ENCODE measurements around the gene PANX2. TPM values are rescaled to one million over a fixed set of nuclear protein-coding genes. Genes with fewer than 3 reads are reported as not detected.

The PANX2 gene
- total RNA-seq, 1 experiment from 2014 or later, result 9.4 TPM

DNA sequence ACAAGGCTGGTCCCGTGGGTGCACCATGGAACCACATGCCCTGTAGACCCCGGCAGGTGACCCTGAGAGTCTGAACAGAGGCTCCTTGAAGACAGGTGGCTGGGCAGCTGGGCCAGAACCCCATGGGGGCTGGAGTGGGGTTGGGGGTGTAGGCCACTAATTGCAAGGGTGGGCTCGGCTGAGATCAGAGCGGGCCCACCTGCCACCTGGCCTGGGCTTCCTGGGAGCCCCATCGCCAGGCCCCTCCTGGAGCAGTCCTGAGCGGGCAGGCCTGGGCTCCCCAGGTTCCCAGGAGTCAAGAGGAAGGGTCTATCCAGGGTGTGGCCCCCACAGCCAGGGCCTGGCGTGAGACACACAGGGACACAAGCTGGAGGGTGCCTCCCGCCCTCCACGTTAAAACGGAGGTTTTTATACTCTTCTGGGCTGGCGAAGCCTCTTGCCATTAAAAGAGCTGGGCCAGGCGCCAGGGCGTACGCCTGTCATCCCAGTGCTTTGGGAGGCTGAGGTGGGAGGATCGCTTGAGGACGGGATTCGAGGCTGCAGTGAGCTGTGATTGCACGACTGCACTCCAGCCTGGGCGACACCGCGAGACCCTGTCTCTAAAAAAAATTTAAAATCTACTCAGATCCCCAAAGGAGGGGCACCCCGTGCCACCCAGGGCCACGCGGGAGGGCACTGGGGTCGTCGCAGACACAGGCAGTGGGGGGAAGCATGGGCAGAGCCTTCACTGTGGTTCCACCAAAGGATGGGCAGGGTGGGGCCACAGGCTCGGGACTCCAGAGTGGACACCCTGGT lies 10.4 kb downstream of the PANX2 start:
- Histone ChIP-seq H3K4me1 (ENCODE audit: insufficient read depth, low read length) (0 out of 2 replicates have a peak, but pooled peaks cover 3% of the 10 kb centered on the region), H3K27me3 (ENCODE audit: low read length) (no peaks in the 10 kb centered on the region), H3K9me3 (ENCODE audit: low read length) (no peaks in the 10 kb centered on the region), H3K4me2 (ENCODE audit: low read length) (no peak overlapping the region), H3K4me3 (ENCODE audit: low read length) (no peak overlapping the region), H3K27ac (ENCODE audit: low read length) (no peak overlapping the region), H4K20me1 (ENCODE audit: low read length) (no peaks in the 10 kb centered on the region), H3K36me3 (ENCODE audit: low read depth, low read length) (no peaks in the 10 kb centered on the region), H3F3A (ENCODE audit: low read length, unreplicated experiment) (no peaks in the 10 kb centered on the region), H3K9me2 (replicated peaks; ENCODE audit: low read length) (no peaks in the 10 kb centered on the region), H3K9ac (ENCODE audit: low read length) (no peak overlapping the region), H2AFZ (ENCODE audit: low read length) (no peak overlapping the region), H3K79me2 (ENCODE audit: low read length) (no peaks in the 10 kb centered on the region)
- intact Hi-C loops (cut with micrococcal nuclease), result no loop called here
- ChIA-PET CTCF (no interaction called here), POLR2A (ENCODE audit: unreplicated experiment) (no interaction called here)
- DNase-seq (no peak), ATAC-seq (no peak)
- BruUV-seq (replicated peaks), result no TSS peak
- TF ChIP-seq, protein P1, sequence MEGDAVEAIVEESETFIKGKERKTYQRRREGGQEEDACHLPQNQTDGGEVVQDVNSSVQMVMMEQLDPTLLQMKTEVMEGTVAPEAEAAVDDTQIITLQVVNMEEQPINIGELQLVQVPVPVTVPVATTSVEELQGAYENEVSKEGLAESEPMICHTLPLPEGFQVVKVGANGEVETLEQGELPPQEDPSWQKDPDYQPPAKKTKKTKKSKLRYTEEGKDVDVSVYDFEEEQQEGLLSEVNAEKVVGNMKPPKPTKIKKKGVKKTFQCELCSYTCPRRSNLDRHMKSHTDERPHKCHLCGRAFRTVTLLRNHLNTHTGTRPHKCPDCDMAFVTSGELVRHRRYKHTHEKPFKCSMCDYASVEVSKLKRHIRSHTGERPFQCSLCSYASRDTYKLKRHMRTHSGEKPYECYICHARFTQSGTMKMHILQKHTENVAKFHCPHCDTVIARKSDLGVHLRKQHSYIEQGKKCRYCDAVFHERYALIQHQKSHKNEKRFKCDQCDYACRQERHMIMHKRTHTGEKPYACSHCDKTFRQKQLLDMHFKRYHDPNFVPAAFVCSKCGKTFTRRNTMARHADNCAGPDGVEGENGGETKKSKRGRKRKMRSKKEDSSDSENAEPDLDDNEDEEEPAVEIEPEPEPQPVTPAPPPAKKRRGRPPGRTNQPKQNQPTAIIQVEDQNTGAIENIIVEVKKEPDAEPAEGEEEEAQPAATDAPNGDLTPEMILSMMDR (conservative IDR thresholded peaks at IDR 0.05; ENCODE audit: low read depth, low read length), result no peak
- TF ChIP-seq EZH2 (IDR thresholded peaks at IDR 0.05; ENCODE audit: low read length, unreplicated experiment) (no peak), EZH2phosphoT487 (IDR thresholded peaks at IDR 0.05; ENCODE audit: borderline replicate concordance, low read length) (no peak)

DNA sequence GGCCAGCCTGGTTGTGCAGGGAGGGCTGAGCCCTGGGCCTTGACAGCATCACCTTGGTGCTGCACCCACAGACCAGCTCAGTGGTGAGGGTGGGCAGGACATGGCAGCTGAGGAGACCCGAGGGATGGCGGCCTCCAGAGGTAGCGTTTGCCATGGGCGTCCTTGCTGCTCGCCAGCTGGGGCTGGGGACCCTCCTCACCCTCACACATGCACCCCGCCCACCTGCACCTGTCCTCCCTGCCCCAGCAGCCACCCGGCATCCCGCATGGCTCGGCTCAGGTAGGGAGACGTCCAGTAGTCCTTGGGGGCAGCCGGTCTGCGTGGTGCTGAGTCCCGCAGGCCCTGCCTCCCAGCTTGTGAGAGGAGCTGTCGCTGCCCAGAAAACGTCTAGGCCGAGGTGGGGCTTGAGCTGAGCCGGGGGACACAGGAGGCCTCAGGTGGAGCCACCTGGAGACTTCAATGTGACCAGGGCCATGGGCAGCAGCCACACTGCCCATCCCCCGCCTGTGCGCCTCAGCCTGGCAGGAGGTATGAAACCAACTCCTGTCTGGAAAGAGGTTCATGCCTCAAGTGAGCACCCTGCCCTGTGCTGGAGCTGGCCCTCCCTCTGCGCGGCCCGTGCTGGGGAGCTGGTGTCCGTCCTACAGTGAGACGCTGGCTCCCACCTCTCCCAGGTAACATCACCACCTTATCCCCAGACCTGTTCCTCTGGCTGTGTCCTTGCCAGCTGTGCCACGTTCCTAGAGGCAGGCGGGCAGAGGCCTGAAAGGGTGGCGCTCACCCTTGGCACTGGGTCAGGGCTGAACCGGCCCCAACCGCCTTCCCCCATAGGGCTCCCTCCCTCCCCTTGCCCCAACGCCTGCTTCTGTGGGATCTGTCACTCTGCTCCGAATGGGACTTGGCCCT lies 11.9 kb downstream of the PANX2 start:
- H3K4me3 ChIP-seq (ENCODE audit: low read length), result no peak overlapping the region
- ChIA-PET CTCF (no interaction called here), POLR2A (ENCODE audit: unreplicated experiment) (no interaction called here)
- no peak overlapping the region for H3K27ac ChIP-seq (ENCODE audit: low read length)
- no peaks in the 10 kb centered on the region for H3K36me3 ChIP-seq (ENCODE audit: low read depth, low read length)
- ATAC-seq (no peak), DNase-seq (no peak)
- peaks cover 15% of the 10 kb centered on the region for H3K79me2 ChIP-seq (ENCODE audit: low read length)
- no peaks in the 10 kb centered on the region for H3K27me3 ChIP-seq (ENCODE audit: low read length)
- no peak for TF ChIP-seq EZH2 (IDR thresholded peaks at IDR 0.05; ENCODE audit: low read length, unreplicated experiment)
- TF ChIP-seq, protein P1 (conservative IDR thresholded peaks at IDR 0.05; ENCODE audit: low read depth, low read length), result no peak
- no peak for TF ChIP-seq EZH2phosphoT487 (IDR thresholded peaks at IDR 0.05; ENCODE audit: borderline replicate concordance, low read length)
- no peaks in the 10 kb centered on the region for H3K9me3 ChIP-seq (ENCODE audit: low read length)
- BruUV-seq (replicated peaks), result no TSS peak
- intact Hi-C loops (cut with micrococcal nuclease), result no loop called here
- no peaks in the 10 kb centered on the region for H3F3A ChIP-seq (ENCODE audit: low read length, unreplicated experiment)
- H3K9me2 ChIP-seq (replicated peaks; ENCODE audit: low read length), result no peaks in the 10 kb centered on the region
- H3K4me1 ChIP-seq (ENCODE audit: insufficient read depth, low read length), result peaks cover 11% of the 10 kb centered on the region
- no peak overlapping the region for H2AFZ ChIP-seq (ENCODE audit: low read length)
- no peak overlapping the region for H3K9ac ChIP-seq (ENCODE audit: low read length)
- H4K20me1 ChIP-seq (ENCODE audit: low read length), result no peaks in the 10 kb centered on the region
- no peak overlapping the region for H3K4me2 ChIP-seq (ENCODE audit: low read length)
